HCT116 (cell line): ENCODE results near the gene C3orf52.

Experiments
- ATF3 ChIP-seq: IDR thresholded peaks from 2 replicates; pipeline ENCODE4 v1.6.1; 2012
- CBX3 ChIP-seq: IDR thresholded peaks from 2 replicates; pipeline ENCODE4 v1.6.1; 2012; ENCODE audit warnings: low read depth
- CTCF ChIP-seq, 3 experiments: fragments of 200-600 bp in 1 of 3; sonication (generic) in 1 of 3; IDR thresholded peaks in 2 of 3; conservative IDR thresholded peaks in 1 of 3; 2 replicates each; pipeline ENCODE4 v1.5.1; 2012 to 2017; ENCODE audit warnings: low read depth in 2 of 3, low read length in 2 of 3, antibody characterized with exemption in 1 of 3, borderline replicate concordance in 1 of 3, control low read depth in 1 of 3, mild to moderate bottlenecking in 1 of 3, mixed read lengths in 1 of 3, mixed run types in 1 of 3, moderate library complexity in 1 of 3; ENCODE audit not compliant: insufficient read depth in 1 of 3
- ZBTB33 ChIP-seq: IDR thresholded peaks from 2 replicates; pipeline ENCODE4 v1.6.1; 2011; ENCODE audit warnings: mild to moderate bottlenecking, low read length, moderate library complexity; ENCODE audit not compliant: insufficient replicate concordance; ENCODE audit errors: extremely low read depth
- ZFX ChIP-seq: fragments of 450-650 bp; IDR thresholded peaks from 2 replicates; pipeline ENCODE4 v1.6.1; 2017

- TF ChIP-seq ZBTB33 = no peak
- TF ChIP-seq CBX3 = no peak
- no peak for TF ChIP-seq ZFX
- TF ChIP-seq CTCF (IDR thresholded peaks at IDR 0.05 in 2 of 3, conservative IDR thresholded peaks at IDR 0.05 in 1 of 3; ENCODE audit: borderline replicate concordance in 1 of 3, insufficient read depth in 1 of 3, low read depth in 2 of 3, low read length in 2 of 3) = peak; percentile 66 to 81 (median 78); a peak in 5 of 6 replicates
- TF ChIP-seq ATF3 = no peak
Measured at GRCh38 chr3:112136959-112137693, 50.9 kb downstream of the C3orf52 start.
